Measurements from ENCODE around the gene POLDIP2. TPM values are rescaled to one million over a fixed set of nuclear protein-coding genes. Genes with fewer than 3 reads are reported as not detected.

The POLDIP2 gene
- total and polyA plus RNA-seq, 2 donors (not counting 1 experiment from before 2014, with no cell fraction given), result 30.2 to 35.7 TPM

DNA sequence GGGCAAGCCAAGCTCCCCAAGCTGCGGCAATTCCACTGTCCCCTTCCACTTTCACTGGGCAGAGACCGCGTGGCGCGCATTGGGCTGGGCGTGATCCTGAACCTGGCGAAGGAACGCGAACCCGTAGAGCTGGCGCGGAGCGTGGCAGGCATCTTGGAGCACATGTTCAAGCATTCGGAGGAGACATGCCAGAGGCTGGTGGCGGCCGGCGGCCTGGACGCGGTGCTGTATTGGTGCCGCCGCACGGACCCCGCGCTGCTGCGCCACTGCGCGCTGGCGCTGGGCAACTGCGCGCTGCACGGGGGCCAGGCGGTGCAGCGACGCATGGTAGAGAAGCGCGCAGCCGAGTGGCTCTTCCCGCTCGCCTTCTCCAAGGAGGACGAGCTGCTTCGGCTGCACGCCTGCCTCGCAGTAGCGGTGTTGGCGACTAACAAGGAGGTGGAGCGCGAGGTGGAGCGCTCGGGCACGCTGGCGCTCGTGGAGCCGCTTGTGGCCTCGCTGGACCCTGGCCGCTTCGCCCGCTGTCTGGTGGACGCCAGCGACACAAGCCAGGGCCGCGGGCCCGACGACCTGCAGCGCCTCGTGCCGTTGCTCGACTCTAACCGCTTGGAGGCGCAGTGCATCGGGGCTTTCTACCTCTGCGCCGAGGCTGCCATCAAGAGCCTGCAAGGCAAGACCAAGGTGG is 24.0 kb upstream of the POLDIP2 start:
- Mint-ChIP-seq H3K4me3 (no peak overlapping the region), H3K27me3 (peaks cover 27% of the 10 kb centered on the region), H3K4me1 (peaks cover 26% of the 10 kb centered on the region), H3K9me3 (ENCODE audit: insufficient read depth) (no peaks in the 10 kb centered on the region), H3K27ac (no peak overlapping the region)
- ChIA-PET POLR2A (no interaction called here), CTCF (interaction anchor here (2.7 kb wide), 1 partner anchor 35 kb away, joined by 7 read pairs; no protein-coding TSS in a partner anchor)
- Histone ChIP-seq H2AFZ (ENCODE audit: insufficient read depth, low read depth, low read length, poor library complexity, severe bottlenecking) (no peak overlapping the region), H3K27me3 (replicated peaks in 1 of 4; ENCODE audit: control extremely low read depth in 1 of 4, control insufficient read depth in 3 of 4, insufficient read depth in 4 of 4, low read length in 3 of 4) (peaks cover 0 to 32% (median 2%) of the 10 kb centered on the region in 4 experiments), H3K4me1 (ENCODE audit: control insufficient read depth in 2 of 2, insufficient read depth in 2 of 2, low read length in 2 of 2) (peaks cover 16 to 20% of the 10 kb centered on the region in 2 donors), H3K9me3 (ENCODE audit: control extremely low read depth in 1 of 3, control insufficient read depth in 2 of 3, insufficient read depth in 1 of 3, low read length in 2 of 3) (peaks cover 0 to 4% (median 1%) of the 10 kb centered on the region in 3 donors), H3K79me2 (ENCODE audit: control insufficient read depth, insufficient read depth, low read length) (peaks cover 16% of the 10 kb centered on the region), H3K4me3 (ENCODE audit: control extremely low read depth in 1 of 5, extremely low read depth in 1 of 5, insufficient read depth in 1 of 5, low read depth in 2 of 5, low read length in 4 of 5) (no peak overlapping the region), H3K27ac (ENCODE audit: low read length in 2 of 2) (no peak overlapping the region), H3K36me3 (replicated peaks in 1 of 2; ENCODE audit: control extremely low read depth in 1 of 2, control insufficient read depth in 1 of 2, extremely low read depth in 1 of 2, insufficient read depth in 2 of 2, low read length in 1 of 2) (no peaks in the 10 kb centered on the region), H4K20me1 (ENCODE audit: control insufficient read depth, insufficient read depth, low read length, poor library complexity, severe bottlenecking) (peaks cover 14% of the 10 kb centered on the region), H3K4me2 (replicated peaks; ENCODE audit: low read depth, low read length, poor library complexity, severe bottlenecking) (peak overlapping the region; percentile 34), H3K9ac (ENCODE audit: low read length) (no peak overlapping the region)
- DNase-seq (no peak), ATAC-seq (ENCODE audit: low read depth) (no peak)
- WGBS (ENCODE audit: insufficient coverage), result 40% methylated on average over 70 of the region's 72 CpGs
- intact Hi-C loops (cut with micrococcal nuclease), result no loop called here
- no peak for TF ChIP-seq EZH2 (IDR thresholded peaks at IDR 0.05; ENCODE audit: borderline replicate concordance, insufficient read depth, low read depth, low read length, poor library complexity, severe bottlenecking)
- TF ChIP-seq, protein P1, sequence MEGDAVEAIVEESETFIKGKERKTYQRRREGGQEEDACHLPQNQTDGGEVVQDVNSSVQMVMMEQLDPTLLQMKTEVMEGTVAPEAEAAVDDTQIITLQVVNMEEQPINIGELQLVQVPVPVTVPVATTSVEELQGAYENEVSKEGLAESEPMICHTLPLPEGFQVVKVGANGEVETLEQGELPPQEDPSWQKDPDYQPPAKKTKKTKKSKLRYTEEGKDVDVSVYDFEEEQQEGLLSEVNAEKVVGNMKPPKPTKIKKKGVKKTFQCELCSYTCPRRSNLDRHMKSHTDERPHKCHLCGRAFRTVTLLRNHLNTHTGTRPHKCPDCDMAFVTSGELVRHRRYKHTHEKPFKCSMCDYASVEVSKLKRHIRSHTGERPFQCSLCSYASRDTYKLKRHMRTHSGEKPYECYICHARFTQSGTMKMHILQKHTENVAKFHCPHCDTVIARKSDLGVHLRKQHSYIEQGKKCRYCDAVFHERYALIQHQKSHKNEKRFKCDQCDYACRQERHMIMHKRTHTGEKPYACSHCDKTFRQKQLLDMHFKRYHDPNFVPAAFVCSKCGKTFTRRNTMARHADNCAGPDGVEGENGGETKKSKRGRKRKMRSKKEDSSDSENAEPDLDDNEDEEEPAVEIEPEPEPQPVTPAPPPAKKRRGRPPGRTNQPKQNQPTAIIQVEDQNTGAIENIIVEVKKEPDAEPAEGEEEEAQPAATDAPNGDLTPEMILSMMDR (IDR thresholded peaks at IDR 0.05), result no peak
